Inferior parietal cortex (tissue), 1 donor: Measurements from ENCODE around the gene SPINK2.

Experiments used
- DNase-seq: peaks from one replicate; pipeline ENCODE4 v3.0.0-alpha.2; 2016; ENCODE audit errors: extremely low spot score

Gene SPINK2

DNA sequence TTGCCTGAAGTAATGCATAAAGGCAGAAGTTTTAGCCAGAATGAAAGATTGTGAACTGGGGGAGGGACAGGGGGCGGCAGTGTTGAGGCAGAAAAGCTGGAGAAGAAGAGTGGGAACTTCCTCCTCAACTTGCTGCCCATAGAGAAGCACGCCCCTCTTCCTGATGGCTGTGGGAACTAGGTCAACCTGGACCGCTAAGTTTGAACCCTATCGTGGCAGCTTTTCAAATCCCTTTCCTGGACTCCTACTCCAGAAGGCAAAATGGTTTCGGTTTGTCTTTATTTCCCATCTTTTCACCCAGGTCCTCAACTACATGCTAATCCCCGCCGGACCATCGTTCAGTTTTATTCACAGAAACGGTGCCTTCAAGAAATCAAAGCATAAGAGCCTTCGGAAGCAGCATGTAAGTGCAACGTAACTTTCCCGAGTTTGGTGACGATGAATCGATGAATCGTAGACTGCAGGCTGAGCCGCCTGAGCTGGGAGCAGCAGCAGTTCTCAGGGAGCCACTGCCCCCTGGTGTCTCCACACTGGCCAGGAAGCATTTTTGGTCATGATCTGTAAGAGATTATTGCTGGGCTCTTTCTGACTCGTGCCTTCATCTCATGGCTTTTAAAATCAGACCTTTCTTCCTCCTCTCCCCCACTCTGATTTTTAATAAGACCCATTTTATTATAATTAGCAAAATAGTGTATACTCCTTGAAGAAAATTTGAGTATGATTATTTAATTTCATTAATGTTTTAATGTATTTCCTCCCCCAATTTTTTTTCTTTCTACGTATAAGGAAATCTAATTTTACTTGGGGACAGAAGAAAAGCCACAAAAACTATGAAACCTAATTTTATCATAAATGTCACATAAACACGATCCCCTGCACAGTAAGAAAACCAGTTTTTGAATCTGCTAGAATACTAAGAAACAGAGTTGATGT lies 21.4 kb downstream of the SPINK2 start:
- peak; percentile 89 for DNase-seq

GRCh38 chr4:56799161-56799759 lies 22.2 kb downstream of the SPINK2 start:
- DNase-seq: no peak

DNA sequence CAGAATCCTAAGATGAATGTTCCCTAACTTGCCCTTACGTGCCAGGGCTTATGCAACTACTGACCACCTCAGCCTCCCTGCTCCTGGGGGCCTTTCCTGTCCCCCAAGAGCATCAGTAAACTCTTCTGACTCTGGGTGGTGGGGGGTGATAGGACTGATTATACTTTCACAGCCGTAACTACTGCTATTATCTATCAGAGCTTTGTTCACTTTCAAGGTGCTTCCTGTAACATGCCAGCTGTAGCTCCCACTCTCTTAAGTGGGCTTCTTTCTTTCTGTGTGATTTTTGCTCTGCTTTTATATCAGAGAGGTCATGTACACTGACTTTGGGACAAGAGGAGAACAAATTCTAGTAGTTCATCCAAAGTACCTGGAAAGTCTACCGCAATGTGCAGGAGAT lies 25.3 kb downstream of the SPINK2 start:
- no peak for DNase-seq

GRCh38 chr4:56791316-56791715 lies 30.2 kb downstream of the SPINK2 start:
- no peak for DNase-seq

- no peak for DNase-seq
Measured at GRCh38 chr4:56790691-56791091, 30.8 kb downstream of the SPINK2 start.

DNA sequence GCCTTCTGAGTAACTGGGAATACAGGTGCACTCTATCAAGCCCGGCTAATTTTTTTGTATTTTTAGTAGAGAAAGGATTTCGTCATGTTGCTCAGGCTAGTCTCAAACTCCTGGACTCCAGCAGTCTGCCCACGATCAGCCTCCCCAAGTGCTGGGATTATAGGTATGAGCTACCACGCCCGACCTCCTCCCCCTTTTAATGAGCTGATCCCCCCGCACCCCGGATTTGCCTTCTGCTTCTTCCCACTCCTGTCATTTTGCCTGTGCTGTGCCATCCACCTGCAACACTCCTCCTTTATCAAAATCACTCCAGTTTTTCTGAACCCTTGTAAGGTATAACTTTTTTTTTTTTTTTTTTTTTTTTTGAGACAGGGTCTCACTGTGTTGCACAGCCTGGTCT lies 33.4 kb downstream of the SPINK2 start:
- DNase-seq: no peak

DNA sequence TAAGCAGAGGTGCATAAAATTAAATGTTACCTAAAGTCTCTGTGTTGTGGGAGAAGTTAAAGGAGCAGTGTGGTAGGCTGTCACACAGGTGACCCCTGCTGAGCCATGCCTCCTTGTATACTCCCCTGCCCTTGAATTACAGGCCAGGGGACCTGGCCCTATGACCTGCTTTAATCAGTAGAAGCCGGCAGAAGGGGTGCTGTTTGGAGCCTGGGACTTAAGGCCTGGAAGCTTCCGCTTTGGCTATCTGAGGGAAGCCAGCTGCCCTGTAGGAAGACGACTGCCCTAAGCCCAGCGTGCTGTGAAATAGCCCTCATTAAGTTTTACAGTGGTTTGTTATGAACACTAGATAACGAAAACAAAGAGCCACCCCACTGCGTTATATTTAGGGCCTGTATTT lies 34.1 kb downstream of the SPINK2 start:
- no peak for DNase-seq

DNA sequence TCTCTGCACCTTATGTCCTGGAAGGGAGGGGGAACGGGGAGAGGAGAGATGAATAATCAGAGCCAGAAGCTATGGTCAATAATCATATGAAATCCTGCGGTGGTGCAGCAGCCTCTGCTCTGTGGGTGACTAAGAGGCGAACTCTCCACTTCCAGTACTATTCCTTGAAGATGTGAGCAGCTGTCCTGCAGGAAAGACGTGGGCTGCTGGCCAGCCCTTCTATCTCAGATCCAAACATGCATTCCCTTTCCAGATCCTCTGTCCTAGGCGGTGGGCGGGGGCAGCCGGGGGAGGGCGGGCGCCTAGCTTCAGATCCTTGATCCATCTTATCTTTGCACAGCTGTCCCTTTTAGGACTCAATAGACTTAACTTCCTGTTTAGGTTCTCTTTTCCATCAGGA lies 34.5 kb downstream of the SPINK2 start:
- no peak for DNase-seq

DNA sequence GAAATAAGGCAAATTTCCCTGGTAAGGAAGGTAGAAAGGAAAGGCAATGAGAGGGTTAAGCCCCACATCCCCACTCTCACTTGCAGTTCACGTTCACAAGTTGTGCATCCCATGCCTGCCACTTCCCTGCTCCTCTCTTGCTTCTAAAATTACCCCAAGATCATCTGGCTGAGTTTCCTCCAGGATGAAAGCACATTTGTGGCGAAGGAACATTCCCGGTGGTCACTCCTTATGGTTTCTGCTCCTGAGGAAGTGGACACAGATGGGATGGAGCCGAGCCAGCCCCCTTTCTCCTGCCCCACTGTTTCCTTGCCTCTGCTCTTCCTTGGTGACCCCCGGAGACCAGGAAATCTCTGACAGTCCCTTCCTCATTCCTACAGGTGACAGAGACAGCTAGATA lies 37.5 kb downstream of the SPINK2 start:
- no peak for DNase-seq

DNA sequence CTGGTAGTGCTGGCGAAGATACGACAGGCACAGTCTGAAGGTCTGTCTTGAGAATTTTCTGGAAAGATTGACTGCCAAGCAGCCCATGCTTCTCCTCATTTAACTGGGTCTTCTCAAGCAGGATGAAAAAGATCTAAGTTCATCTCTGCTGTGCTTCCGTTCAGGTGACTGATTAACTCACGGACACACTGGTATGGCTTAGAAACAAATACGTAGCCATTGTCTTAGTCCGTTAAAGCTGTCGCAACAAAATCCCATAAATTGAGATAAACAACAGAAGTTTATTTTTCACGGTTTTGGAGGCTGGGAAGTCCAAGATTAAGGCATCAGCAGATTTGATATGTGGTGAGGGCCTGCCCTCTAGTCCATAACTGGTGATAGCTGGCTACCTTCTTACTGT lies 39.5 kb downstream of the SPINK2 start:
- DNase-seq: no peak

GRCh38 chr4:56773346-56773745 lies 48.2 kb downstream of the SPINK2 start:
- no peak for DNase-seq

DNA sequence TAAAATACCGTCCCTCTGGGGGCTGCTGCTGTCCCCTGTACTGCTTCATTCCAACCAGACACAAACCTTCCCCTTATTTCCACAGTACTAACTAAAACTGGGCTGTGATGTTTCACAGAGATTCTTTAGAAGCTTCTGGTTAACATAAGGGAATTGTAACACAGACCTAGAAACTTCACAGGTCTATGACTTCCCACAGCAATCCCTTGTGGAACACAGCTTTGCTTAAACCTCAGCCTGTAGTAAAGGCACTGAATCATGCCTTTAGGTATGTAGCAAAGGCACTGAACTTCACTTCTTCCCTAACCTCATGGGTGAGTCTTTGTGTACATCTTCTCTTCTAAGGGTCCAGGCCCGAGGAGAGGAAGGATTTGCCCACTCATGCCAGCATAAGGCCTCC lies 49.4 kb downstream of the SPINK2 start:
- DNase-seq: no peak

DNA sequence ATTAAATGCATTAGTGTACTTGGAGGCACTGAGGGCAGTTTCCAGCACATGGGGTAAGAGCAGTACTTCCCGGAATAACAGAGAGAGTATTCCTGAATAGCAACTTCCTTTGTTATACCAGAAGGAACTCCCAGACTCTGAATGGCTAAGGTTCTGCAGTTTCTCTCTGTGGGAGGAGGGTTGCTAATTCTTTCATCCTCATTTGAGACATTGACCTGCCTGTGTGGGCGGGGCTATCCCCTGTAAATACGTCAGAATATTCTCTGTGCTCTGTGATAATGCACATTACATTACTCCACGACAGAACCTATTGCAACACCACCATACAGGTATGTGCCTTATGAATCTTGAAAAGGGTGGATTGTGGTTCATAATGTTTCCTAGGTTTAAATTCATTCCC lies 52.7 kb downstream of the SPINK2 start:
- DNase-seq: no peak

DNA sequence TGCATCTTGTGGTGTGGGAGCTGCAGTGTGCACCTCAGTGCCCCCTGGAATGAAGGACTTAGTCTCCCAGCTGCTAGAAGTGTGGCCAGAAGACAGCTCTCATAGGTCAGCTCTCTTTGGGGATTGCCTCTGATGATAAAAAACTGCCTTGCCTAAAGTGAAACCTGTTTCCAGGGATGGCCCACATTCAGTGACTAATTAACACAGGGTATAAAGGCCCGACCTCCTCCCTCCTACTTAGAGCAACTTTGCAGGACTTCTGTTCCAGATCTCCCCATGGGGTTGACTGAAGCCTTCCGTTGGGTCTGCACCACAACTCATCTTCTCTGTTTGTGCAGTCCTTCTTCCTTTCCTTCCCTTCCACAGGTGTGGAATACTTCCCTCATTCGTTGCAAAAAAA lies 53.2 kb downstream of the SPINK2 start:
- DNase-seq: no peak

GRCh38 chr4:56767567-56767966 lies 53.9 kb downstream of the SPINK2 start:
- no peak for DNase-seq

GRCh38 chr4:56764775-56765174 lies 56.7 kb downstream of the SPINK2 start:
- no peak for DNase-seq

GRCh38 chr4:56764223-56764622 lies 57.3 kb downstream of the SPINK2 start:
- DNase-seq: no peak

- DNase-seq: no peak
Measured at GRCh38 chr4:56762484-56763250, 58.8 kb downstream of the SPINK2 start.

GRCh38 chr4:56760183-56760582 lies 61.3 kb downstream of the SPINK2 start:
- no peak for DNase-seq
